Non-pigmented ciliary epithelial cell (primary cell): ENCODE data around the gene PGF.

ENCODE experiments used
- DNase-seq: peaks from one replicate; pipeline ENCODE4 v3.0.0-alpha.2; 2010; ENCODE audit warnings: low read depth

The PGF gene

DNA sequence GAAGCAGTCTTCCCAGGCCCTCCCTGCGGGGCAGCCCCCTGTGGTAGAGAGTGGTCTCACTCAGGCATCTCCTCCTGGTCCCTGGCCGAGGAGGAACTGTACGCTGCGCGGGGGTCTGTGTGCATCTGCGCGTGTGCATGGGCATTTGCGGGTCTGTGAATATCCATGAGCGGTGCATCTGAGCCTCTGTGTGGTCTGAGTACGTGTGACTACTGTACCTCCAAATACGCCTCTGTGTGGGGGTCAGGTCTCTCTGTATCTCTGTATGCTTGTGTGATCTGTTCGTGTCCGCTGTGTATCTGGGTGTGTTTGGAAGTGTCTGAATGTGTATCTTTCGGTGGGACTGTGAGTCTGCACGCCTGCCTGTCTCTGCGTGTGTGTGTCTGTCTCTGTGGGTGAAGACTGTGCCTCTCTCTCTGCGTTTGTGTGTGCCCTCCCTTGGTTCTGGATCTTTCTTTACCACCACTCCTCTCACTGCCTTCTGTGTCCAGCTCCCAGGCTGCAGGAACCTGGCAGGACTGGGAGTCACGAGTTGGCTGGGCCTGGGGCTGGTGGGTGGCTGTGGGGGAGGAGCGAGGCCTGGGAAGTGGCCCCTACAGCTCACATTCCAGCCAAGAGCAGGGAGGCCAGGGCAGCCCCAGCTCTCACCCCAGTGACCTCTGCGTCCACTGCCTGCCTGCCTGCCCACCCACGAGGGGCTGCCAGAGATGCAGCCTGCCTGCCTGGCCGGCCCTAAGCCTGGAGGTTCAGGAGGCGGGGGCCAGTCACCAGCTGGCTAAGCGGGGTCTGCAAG, 1.1 kb upstream of the PGF start:
- DNase-seq: no peak

DNA sequence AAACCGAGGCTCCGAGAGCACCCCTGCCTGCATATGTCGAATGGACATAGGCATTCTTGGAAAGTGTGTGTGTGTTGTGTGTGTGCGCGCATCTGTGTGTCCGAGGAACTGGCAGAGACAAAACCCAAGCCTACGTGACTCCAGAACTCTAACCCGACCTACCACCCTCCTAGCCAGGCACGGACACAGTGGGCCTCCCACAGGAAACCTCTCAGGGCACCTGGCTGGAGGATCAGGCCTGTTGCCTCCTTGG, 556 bp upstream of the PGF start:
- DNase-seq: no peak

DNA sequence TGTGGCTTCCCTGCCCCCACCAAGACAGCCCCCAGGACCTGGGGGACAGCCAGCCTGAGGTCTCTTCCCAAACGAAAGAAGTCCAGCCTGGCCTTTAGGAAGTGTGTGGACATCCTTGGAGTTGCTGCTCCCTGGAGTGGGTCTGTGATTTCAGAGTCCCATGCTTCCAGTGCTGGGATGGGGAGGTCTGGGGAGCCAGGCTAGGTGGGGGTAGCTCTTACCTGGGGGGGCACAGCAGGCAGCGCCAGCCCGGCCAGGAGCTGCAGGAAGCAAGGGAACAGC, 509 bp downstream of the PGF start:
- DNase-seq: no peak

DNA sequence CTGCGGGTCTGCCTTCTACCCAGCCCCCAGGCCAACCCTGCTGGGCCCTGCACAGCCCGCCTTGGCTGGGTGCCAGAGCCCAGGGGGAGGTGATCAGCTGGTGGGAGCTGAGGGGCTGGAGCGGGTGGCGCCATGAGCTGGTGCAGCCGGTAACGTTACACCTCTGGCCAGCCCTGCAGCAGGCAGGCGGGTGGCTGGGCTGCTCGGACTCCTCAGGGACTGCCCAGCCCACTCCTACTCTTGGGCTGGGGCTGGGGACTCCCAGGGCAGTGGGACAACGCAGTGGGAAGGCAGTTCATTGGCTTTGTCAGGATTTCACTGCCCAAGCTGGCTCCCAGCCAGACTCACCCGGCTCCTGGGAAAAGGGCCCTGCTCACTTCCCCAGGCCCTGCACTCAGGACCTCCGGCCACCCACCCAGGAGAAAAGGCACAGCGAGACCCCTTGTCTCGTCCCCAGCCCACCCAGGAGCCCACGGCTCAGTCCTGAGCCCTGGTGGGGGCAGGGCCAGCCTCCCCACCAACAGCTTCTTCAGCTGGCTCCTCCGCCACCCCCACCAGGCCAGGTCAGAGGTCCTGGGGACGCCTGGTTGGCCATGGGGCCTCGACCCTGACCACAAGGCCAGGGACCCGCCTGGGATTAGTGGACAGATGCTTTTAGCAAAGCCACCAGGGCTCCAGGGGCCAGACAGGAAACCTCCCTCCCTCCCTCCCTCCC, 1.0 kb downstream of the PGF start:
- no peak for DNase-seq

DNA sequence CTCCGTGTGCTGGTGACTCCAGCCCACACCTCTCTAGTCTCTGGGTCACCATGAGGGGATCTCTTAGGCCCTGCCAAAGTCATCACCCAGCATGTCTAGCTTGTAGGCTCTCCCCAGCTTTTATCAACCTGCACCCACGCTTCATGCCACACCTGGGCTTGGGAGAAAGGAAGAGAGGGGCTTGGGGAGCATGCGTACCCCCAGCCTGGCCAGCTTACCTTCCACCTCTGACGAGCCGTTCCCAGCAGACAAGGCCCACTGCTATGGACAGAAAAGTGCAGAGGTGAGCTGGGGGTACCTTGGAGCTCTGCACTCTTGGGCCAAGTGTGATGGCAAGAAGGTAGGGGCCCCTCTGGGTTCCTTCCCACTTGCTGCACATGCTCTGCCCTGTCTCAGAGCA, 1.7 kb downstream of the PGF start:
- DNase-seq: no peak

DNA sequence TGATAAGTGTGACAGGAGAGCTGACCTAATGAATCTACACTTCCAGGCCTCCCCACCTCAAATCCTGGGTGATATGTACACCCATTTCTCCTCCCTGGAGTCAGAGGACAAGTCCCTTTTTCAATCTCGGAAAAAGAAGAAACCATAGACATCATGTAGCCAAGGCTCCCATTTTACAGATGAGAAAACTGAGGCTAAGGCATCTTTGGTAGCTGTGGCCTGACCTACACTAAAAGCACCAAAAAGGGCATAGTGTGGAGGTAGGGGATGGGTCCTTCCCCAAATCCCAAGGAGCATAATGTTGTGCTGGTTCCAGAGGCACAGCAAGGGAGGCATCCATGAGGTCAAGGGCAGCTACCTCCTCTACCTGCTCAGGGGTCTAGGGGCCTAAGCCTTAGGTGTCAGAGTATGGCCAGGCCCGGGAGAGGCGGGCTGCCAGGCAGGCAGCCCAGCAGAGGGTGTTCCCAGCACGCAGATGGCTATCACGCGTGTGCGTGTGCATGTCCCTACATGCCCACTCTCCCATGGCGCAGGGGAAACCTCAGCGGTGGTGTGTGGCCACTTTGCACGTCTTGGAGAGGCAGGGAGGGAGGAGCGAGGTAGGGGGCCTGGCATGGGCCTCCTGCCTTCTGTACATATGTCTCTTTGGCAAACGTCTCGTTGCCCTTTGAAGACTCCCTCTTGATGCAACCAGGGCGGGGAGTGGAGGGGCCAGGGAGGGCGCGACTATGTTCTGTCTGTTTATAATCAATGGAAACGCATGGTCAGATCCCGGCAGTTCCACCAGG, 2.5 kb downstream of the PGF start:
- no peak for DNase-seq

DNA sequence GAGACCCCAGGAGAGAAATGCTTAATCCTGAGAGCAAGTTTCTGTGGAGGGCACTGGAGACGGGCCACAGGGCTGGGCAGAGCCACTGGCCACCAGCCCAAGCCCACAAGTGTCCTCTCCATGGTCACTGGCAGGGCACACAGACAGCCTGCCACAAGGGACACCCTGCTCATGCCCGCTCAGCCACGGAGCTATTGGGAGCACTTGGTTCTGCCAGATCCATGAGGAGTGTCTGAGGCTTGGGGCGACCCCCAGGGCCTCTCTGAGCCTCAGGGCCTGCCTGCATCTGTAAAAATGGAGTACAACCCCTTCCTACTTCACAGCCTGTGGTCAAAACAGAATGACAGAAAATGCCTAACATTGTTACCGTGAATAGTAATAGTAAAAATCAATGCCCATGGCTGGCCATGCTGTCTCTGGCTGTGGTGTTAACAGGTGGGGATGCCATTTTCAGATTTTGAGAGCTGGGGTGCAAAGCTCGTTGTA, 3.2 kb downstream of the PGF start:
- no peak for DNase-seq

DNA sequence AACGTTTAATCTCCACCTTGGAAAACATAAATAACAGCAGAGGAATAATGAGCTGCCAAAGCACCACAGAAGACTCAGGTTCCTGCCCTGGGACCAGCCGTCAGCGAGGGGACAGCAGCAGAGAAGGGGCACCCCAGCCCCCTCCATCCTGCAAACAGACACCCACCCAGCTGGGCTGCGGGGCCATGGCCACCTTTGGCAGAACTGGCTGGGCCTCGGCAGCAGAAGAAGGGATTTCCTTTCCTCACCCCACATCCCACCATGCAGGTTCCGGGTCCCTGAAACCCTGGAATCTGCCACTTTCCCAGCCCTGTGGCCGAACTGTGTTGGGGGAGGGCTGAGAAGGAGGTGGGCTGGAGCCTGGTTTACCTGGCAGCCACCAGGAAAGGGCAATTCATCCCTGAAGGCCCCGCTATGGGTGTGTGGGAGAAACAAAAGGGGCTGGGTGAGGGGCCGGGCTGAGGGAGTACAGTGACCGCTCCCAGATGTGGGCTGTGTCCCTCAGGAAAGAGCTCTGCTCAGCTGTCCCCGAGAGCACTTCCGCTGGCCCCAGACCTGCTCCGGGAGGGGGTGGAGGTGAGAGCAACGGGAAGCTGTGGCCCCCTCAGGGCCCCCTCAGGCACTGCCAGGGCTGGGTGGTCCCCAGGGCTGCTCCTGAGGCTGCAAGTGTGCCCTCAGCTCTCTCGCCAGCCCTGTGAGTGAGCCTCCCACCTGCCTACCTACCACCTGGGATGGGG, 3.8 kb downstream of the PGF start:
- no peak for DNase-seq

DNA sequence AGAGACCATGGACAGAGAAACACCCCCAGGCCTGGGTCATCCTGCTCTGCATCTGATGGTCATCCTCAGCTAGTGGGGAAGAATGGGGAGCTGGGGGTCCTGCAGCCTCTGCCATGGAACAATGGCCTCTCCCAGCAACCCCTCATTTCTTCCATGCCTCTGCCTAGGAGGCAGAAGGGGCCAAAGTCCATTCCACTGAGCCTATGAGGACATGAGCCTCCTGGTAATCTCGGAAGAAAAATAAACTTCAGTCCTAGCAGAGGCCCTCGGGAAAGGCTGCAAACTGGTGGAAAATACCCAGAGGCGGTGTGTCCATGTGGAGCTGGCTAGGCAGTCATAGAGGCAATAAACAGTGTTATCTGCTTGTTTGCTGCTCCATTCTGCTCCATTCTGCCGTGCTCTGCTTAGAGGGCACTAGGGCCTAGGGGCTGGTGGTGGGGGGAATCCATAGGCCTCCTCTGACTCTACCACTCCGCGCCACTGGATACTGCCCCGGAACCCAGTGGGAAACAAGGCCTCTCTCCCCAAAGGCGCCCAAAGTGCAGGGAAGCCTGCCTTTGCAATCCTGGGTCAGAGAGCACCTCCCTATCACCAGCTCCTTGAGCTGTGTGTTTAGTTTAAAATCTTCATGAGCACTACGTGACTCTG, 4.5 kb downstream of the PGF start:
- no peak for DNase-seq

DNA sequence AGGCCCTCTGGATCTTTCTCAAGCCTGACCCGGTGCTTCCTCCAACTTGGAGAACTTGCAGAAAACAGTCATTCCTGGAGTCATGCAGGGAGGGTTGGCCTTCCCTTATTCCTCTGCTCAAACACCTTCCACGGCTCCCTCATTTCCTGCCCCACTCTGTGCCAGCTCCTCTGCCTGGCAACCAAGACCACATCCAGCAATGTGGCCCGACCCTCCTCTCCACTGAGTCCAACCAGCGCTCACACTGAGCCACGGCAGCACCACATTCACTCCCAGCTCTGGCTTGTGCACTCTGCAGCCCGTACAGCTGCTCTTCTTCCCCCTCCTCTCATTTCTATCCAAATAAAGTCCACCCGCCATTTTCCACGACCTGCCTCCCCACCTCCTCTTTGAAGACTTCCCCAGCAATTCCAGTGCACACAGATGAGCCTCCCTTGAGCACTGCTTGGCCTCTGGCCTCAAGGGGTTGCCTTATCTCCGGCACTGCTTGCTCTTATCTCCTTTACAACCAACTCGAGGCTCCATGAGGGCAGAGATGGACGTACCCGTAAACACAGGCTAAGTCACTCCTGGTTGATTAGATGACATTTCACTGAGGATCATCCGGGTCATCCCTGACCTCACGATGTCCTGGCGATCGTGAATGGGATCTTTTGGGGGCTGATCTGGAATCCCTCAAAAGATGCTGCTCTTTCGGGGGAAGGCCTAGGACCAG, 5.4 kb downstream of the PGF start:
- DNase-seq: no peak

DNA sequence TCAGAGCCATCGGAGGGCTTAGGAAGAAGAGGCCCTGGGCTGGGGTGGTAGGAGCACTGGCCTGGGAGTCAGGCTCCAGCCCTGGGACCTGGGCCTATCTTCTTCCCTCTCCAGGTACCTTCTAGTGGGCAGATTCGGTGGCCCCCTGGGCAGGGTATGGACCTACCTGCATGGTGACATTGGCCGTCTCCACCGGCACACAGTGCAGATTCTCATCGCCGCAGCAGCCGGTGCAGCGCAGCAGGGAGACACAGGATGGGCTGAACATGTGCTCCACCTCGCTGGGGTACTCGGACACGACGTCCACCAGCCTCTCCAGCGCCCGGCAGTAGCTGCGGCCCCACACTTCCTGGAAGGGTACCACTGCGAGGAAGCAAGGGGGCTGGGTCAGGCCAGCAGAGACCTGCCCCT, 6.2 kb downstream of the PGF start:
- no peak for DNase-seq

DNA sequence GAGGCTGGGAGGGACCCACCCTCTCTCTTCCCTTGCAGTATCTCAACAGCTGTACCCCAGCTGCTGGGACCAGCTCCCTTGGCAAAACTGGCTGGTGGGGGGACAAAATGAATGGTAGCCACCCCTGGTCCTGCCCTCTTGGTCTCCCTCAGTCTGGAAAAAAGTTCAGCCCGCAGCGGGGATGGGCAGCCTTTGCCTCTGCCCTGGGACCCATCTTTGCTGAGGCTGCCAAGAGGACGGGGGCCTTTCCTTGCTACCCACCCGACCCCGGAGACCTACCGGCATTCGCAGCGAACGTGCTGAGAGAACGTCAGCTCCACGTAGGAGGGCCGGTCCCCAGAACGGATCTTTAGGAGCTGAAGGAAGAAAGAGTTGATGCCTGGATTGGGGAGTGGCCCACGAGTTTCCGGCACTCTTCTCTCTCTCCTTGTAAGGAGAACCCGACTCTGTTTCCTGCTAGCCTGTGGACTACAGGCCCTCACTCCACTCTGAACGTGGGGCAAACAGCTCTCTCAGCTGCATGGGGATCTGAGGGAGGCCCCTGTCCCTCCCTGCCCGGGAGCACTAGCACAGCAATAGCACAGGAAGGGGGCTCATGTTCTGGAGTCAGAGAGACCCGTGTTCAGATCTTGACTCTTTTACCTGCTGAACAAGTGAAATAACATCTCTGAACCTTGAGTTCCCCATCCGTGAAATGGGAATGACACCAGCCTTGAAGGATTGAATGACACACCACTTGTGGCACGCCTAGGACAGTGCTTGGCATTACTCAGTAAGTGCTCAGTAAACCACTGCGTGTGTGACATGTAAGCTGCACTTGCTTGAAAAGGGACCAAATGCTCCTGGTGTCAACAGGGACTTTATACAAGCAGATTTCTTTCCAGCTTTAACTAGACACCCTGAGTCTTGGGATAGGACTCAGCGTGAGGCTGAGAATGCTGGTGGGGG, 6.9 kb downstream of the PGF start:
- DNase-seq: no peak

DNA sequence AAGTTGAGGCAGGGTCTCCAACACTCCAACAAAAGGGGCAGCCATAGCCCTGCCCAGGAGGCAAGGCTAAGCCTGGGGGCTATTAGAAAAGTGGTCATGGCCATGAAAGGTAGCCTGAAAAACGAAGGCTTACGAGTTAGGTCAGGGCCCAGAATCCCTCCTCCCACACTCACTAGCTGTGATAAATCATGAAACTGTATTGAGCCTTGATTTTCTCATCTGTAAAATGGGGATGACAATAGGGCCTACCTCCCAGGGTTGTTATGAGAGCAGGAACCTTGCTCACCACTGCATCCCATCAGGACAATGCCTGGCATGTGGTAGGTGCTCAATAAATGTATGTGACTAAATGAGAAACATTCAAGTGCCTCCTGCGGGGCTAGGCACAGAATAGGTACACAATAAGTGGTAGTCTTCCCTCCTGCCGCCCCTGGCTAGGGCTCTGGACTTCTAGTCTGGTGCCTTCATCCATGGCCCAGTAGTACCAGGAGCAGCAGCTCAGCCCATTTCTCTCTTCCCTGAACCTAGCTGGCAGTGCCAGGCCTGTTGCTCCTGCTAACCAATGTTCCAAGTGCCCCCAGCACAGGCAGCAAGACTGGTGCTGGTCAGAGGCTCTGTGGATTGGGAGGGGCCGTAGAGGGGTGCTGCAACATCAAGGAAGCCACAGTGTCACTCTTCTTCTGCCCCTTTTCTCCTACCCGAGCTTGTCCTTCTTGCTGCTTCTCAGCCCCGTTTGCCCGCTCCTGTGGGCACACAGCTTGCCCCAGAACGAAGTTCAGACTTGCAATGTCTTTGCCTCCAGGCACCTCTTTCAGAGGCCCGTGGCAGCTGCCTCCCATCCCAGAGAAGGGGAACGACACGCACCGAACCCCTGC, 7.8 kb downstream of the PGF start:
- no peak for DNase-seq

DNA sequence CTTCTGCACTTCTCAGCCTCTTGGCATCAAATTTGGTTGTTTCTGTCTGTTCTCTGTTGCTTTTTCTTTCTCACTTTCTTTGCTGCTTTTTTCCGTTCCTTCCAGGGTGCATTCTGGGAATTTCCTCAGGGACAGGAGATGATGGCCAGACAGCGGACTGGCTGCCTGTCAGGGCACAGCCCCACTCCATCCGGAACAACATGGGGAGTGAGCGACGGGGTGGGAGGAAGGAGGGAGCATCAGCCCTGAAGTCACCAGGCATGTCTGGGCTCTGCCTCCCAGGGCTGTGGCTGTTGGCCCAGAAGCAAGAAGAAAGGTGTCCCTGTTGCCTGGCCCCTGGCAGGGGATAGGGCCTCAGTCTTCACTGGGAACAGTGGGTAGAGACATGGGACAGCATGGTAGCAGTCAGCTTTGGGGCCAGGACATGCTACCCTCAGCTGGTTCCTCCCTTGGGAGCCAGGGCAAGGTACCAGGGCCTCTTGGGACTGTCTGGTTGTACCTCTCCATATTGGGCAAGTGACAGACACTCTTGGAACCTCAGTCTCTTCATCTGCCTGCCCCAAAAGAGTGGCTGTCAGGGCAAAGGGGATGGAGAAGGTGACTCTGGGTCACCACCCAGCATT, 8.6 kb downstream of the PGF start:
- DNase-seq: no peak

DNA sequence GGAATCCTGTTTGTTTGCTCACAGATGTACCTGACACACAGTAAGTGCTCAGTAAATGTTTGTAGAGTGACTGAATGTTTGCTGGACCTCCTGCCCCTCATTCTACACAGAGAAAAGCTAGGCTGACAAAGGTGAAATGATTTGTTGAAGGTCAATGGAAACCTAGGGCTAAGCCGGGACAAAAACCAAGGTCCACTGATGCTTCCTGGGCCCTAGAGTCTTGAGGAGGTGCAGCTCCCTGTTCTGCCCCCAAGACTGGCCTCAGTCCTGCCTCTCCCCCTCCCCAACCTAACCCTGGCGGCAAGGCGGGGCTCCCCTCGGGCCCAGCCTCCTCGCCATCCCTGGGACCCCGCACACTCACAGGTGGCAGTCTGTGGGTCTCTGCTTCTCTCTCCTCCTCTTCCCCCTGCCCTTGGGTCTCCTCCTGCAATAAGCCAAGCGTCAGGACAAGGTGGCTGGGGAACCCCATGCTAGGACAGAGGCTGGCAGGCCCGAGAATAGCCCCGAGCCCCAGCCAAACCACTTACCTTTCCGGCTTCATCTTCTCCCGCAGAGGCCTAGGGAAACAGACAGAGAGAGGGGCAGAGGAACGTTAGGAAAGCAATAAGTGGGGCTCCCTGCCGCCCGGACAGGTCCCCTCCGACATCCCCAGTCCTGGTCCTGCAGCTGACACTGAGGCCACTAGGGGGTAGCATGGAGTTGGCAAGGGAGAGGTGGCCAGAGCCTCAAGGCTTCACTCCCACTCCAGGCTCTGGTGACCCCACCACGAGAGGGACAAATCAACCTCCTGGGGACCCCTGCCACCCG, 9.3 kb downstream of the PGF start:
- no peak for DNase-seq

DNA sequence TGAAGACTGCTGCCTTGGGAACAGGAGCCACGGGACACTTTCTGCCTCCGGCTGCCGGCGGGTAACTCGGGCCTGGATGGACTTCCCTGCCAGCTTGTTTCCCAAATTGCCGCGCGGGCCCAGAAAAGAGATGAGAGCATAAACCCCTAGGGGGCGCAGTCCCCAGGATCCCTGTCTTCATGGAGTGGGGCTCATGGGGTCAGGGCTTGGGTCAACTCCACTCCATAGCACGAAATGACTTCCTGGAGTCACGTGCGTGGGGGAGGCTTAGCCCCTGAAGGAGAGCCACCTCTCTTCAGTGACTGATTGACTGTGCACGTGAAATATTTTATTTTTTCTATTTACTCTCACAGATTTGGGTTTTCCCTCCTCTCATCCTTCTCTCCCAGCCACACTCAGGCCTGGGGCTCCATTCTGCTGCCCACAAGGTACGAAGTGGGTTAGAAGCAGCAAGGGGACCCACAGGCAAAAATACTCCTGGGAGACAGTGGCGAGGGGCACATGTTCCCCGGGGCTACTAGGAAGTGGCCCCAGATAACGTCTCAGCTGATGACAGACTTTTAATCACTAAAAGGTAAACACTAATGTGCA, 10.0 kb downstream of the PGF start:
- no peak for DNase-seq

DNA sequence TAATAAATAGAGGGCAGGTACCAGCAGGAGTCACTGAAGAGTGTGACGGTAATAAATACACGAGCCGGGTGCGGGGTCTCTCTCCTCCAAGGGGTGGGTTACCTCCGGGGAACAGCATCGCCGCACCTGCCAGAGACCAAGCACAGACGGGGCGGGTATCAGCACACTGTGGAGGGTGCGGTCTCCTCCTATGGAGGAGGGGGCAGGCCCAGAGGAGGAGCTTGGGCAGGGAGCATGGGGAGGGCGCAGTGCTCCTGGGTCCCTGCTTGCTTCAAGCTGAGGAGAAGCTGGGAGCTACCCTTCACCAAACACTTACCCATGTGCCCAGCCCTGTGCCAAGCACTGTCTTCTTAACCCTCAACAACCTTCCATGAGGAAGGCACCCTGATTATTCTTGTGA, 12.8 kb downstream of the PGF start:
- DNase-seq: no peak

DNA sequence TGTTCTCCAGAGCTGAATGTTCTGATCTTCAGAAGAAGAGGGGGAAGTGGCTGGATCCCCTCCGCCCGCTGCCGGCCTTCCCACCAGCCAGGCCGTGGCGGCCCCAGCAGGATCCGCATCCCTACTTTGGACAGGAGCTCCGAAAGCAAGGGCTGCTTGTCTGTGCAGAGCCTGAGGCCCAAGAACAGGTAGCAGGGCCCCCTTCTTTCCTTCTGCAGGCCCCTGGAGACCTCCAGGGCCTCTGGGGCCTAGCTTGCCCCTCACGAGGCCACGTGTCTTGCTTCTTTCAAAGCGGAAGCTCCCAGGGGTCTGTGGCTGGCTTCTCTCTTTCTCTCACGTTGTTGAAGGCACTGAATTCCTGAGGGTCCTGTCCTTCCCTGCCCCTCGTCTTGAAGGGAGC, 13.2 kb downstream of the PGF start:
- DNase-seq: no peak
